Stomach (tissue), 9 donors: ENCODE measurements around the gene SYNJ1. TPM values are rescaled to one million over a fixed set of nuclear protein-coding genes. Genes with fewer than 3 reads are reported as not detected.
"Not testable (repeated sequence)": the region's sequence is repeated elsewhere in the genome, so short reads cannot be mapped to it uniquely, and the experiment has no call there.

Experiments
- DNase-seq, 2 donors: peaks; one replicate each; pipeline versions ENCODE4 v3.0.0 to v3.0.0-alpha.2; 2013 to 2019
- H3K27ac ChIP-seq, 5 donors: fragments of 200-600 bp in 4 of 5; sonication (generic) in 4 of 5; one replicate each; pipeline ENCODE4 v1.5.1; 2013 to 2019; ENCODE audit warnings: mild to moderate bottlenecking in 1 of 5, moderate library complexity in 1 of 5
- H3K27me3 ChIP-seq, 3 donors: fragments of 200-600 bp; sonication (generic); one replicate each; pipeline ENCODE4 v1.5.1; 2017 to 2019; ENCODE audit warnings: mixed run types in 1 of 3
- H3K36me3 ChIP-seq, 4 donors: fragments of 200-600 bp; sonication (generic); 1 replicate in 3 of 4; 2 replicates in 1 of 4; pipeline ENCODE4 v1.5.1; 2016 to 2019
- H3K4me1 ChIP-seq, 4 donors: fragments of 200-600 bp; sonication (generic); one replicate each; pipeline ENCODE4 v1.5.1; 2016 to 2019
- H3K4me3 ChIP-seq, 4 donors: fragments of 200-600 bp; sonication (generic) in 3 of 4; one replicate each; pipeline ENCODE4 v1.5.1; 2016 to 2019; ENCODE audit warnings: mild to moderate bottlenecking in 1 of 4
- H3K9me3 ChIP-seq, 4 donors: fragments of 200-600 bp; sonication (generic); one replicate each; pipeline ENCODE4 v1.5.1; 2016 to 2019
- CTCF ChIP-seq, 7 experiments: fragments of 450-650 bp in 4 of 7; fragments of 200-600 bp in 3 of 7; sonication (generic) in 3 of 7; IDR thresholded peaks; one replicate each; pipeline ENCODE4 v1.5.1; 2016 to 2019; ENCODE audit warnings: antibody characterized with exemption in 7 of 7, control low read depth in 2 of 7, mild to moderate bottlenecking in 1 of 7
- EP300 ChIP-seq: sonication (generic); formaldehyde crosslinking; IDR thresholded peaks from one replicate; pipeline ENCODE4 v1.6.1; 2017; ENCODE audit warnings: antibody characterized with exemption
- POLR2A ChIP-seq, 4 donors: fragments of 450-650 bp; IDR thresholded peaks; one replicate each; pipeline ENCODE4 v1.6.1; 2016; ENCODE audit warnings: antibody characterized with exemption in 4 of 4, control low read depth in 2 of 4, mild to moderate bottlenecking in 1 of 4, moderate library complexity in 1 of 4
- POLR2AphosphoS5 ChIP-seq, 3 donors: sonication (generic); formaldehyde crosslinking; IDR thresholded peaks; one replicate each; pipeline ENCODE4 v1.6.1; 2016; ENCODE audit warnings: antibody characterized with exemption in 3 of 3
- WGBS, 5 donors: extraction: QIAGEN DNeasy Blood & Tissue Kit in 3 of 5; methylation state at CpG; one replicate each; pipeline versions ENCODE4 v1.1.5 to v1.1.7; 2013 to 2018; 5-methylcytosine and 5-hydroxymethylcytosine counted together
- intact Hi-C: fragments of 100-400 bp; cut with DNase I; formaldehyde crosslinking; loops from one replicate; pipeline ENCODE4 v1.15.1; 2023; ENCODE audit warnings: low total_unique reads
- polyA plus RNA-seq, 3 donors: library from polyadenylated mRNA; stranded (reverse); fragments of 200-250 nt; gene quantifications; one replicate each; pipeline ENCODE4 v1.2.3, GENCODE V29; 2013
- total RNA-seq, 5 donors: library from RNA; depleted of rRNA; stranded (reverse); fragments of >200 nt; gene quantifications; one replicate each; pipeline versions ENCODE4 v1.1.0 to v1.2.3, GENCODE V29; 2014 to 2016
- donor health status: healthy with polysubstance abuse.
- donor health status: Bipolar disorder and iron deficiency.
- donor health status: healthy.

The SYNJ1 gene
- total and polyA plus RNA-seq, 8 donors: 0.89 to 245 (median 6.0) TPM

- H3K9me3 ChIP-seq: no peaks in the 10 kb centered on the region
- no peaks in the 10 kb centered on the region for H3K27me3 ChIP-seq
- H3K36me3 ChIP-seq: peaks cover 36 to 98% (median 98%) of the 10 kb centered on the region in 4 donors
- H3K4me1 ChIP-seq: no peaks in the 10 kb centered on the region
- no peak overlapping the region for H3K4me3 ChIP-seq
- H3K27ac ChIP-seq: no peak overlapping the region
- DNase-seq: no peak
- TF ChIP-seq POLR2A (IDR thresholded peaks at IDR 0.05) (no peak), POLR2AphosphoS5 (IDR thresholded peaks at IDR 0.05) (no peak), EP300 (no peak), CTCF (IDR thresholded peaks at IDR 0.05) (no peak)
- intact Hi-C loops: no loop called here
Measured at GRCh38 chr21:32750405-32750804, 22.6 kb upstream of the SYNJ1 start.

- no peak overlapping the region for H3K27ac ChIP-seq
- TF ChIP-seq POLR2A (IDR thresholded peaks at IDR 0.05) (no peak), EP300 (no peak), POLR2AphosphoS5 (IDR thresholded peaks at IDR 0.05) (no peak), CTCF (IDR thresholded peaks at IDR 0.05) (no peak)
- no peak overlapping the region for H3K4me3 ChIP-seq
- intact Hi-C loops: no loop called here
- no peaks in the 10 kb centered on the region for H3K4me1 ChIP-seq
- peaks cover 40 to 98% (median 98%) of the 10 kb centered on the region in 4 donors for H3K36me3 ChIP-seq
- no peaks in the 10 kb centered on the region for H3K27me3 ChIP-seq
- no peaks in the 10 kb centered on the region for H3K9me3 ChIP-seq
- no peak for DNase-seq
Measured at GRCh38 chr21:32749662-32750061, 21.8 kb upstream of the SYNJ1 start.

GRCh38 chr21:32748529-32748928 lies 20.7 kb upstream of the SYNJ1 start:
- Histone ChIP-seq H3K36me3 (peaks cover 45 to 98% (median 98%) of the 10 kb centered on the region in 4 donors), H3K27ac (no peak overlapping the region), H3K4me1 (no peaks in the 10 kb centered on the region), H3K9me3 (no peaks in the 10 kb centered on the region), H3K27me3 (no peaks in the 10 kb centered on the region), H3K4me3 (no peak overlapping the region)
- TF ChIP-seq CTCF (IDR thresholded peaks at IDR 0.05): no peak
- TF ChIP-seq EP300: no peak
- no peak for TF ChIP-seq POLR2AphosphoS5 (IDR thresholded peaks at IDR 0.05)
- TF ChIP-seq POLR2A (IDR thresholded peaks at IDR 0.05): no peak
- DNase-seq: no peak
- WGBS, 5 donors: 84 to 91% (median 90%) methylated on average over 5 of the region's 5 CpGs
- intact Hi-C loops: no loop called here

- H3K4me3 ChIP-seq: no peak overlapping the region
- TF ChIP-seq POLR2AphosphoS5 (IDR thresholded peaks at IDR 0.05) (no peak), POLR2A (IDR thresholded peaks at IDR 0.05) (no peak), CTCF (IDR thresholded peaks at IDR 0.05) (no peak), EP300 (no peak)
- H3K27ac ChIP-seq: no peak overlapping the region
- no peaks in the 10 kb centered on the region for H3K27me3 ChIP-seq
- H3K9me3 ChIP-seq: no peaks in the 10 kb centered on the region
- H3K4me1 ChIP-seq: no peaks in the 10 kb centered on the region
- H3K36me3 ChIP-seq: peaks cover 46 to 100% (median 99%) of the 10 kb centered on the region in 4 donors
- peak in 1 of 2 donors; percentile 7 for DNase-seq
- intact Hi-C loops: no loop called here
- WGBS, 5 donors: 41 to 71% (median 63%) methylated on average over 1 of the region's 1 CpG
Measured at GRCh38 chr21:32747396-32747795, 19.6 kb upstream of the SYNJ1 start.

GRCh38 chr21:32746711-32747110 lies 18.9 kb upstream of the SYNJ1 start:
- H3K36me3 ChIP-seq: peaks cover 50 to 100% (median 99%) of the 10 kb centered on the region in 4 donors

More at GRCh38 chr21:32746711-32747110, 18.9 kb upstream of the SYNJ1 start:
- H3K27ac ChIP-seq, intact Hi-C loops, H3K27me3 ChIP-seq, H3K4me3 ChIP-seq, H3K9me3 ChIP-seq, H3K4me1 ChIP-seq, DNase-seq: not testable (repeated sequence)
- WGBS, 5 donors: 96 to 100% (median 98%) methylated on average over 3 of the region's 3 CpGs
